B cell (primary cell): Measurements from ENCODE around the gene NREP. TPM values are rescaled to one million over a fixed set of nuclear protein-coding genes. Genes with fewer than 3 reads are reported as not detected.

Experiments used
- ATAC-seq: fragments of 200-7000 bp; cut with Tn5 transposase; one replicate; pipeline ENCODE4 v1.10.0; 2021; ENCODE audit warnings: low read depth, mild to moderate bottlenecking, moderate number of reproducible peaks, moderate library complexity
- CTCF ChIA-PET: fragments of 350-600 bp; sonication (Branson Sonifier 250); formaldehyde crosslinking; loops from one replicate; lab custom pipeline; 2021; ENCODE audit warnings: antibody characterized with exemption, inconsistent platforms; lab: Charles Lee
- POLR2A ChIA-PET: fragments of 350-600 bp; sonication (Branson Sonifier 250); formaldehyde crosslinking; loops from one replicate; lab custom pipeline; 2021; ENCODE audit warnings: antibody characterized with exemption; lab: Charles Lee
- DNase-seq: peaks from one replicate; pipeline ENCODE4 v3.0.0; 2013
- H2AFZ ChIP-seq: 2 replicates; pipeline ENCODE4 v1.6.1; 2012; ENCODE audit warnings: mild to moderate bottlenecking, low read depth, low read length; ENCODE audit not compliant: insufficient read depth, poor library complexity, severe bottlenecking
- H3K27ac ChIP-seq, 2 donors: 1 replicate in 1 of 2; 2 replicates in 1 of 2; pipeline ENCODE4 v1.5.1; 2012 to 2013; ENCODE audit warnings: low read length in 2 of 2, mild to moderate bottlenecking in 2 of 2, moderate library complexity in 1 of 2
- H3K27me3 ChIP-seq, 4 experiments: fragments of 200-600 bp in 1 of 4; sonication (generic) in 1 of 4; replicated peaks in 1 of 4; 1 replicate in 2 of 4; 2 replicates in 2 of 4; pipeline versions ENCODE4 v1.6.1 to v1.7.0; 2013 to 2016; ENCODE audit warnings: low read length in 3 of 4, mild to moderate bottlenecking in 2 of 4, mixed read lengths in 1 of 4, moderate library complexity in 1 of 4; ENCODE audit not compliant: insufficient read depth in 4 of 4, control insufficient read depth in 3 of 4; ENCODE audit errors: control extremely low read depth in 1 of 4
- H3K36me3 ChIP-seq, 2 experiments: replicated peaks in 1 of 2; 1 replicate in 1 of 2; 2 replicates in 1 of 2; pipeline versions ENCODE4 v1.6.1 to v1.7.1; 2013; ENCODE audit warnings: low read length in 1 of 2; ENCODE audit not compliant: insufficient read depth in 2 of 2, control insufficient read depth in 1 of 2; ENCODE audit errors: control extremely low read depth in 1 of 2, extremely low read depth in 1 of 2
- H3K4me1 ChIP-seq, 2 donors: fragments of 200-600 bp in 1 of 2; sonication (generic) in 1 of 2; 1 replicate in 1 of 2; 2 replicates in 1 of 2; pipeline versions ENCODE4 v1.5.1 to v1.6.1; 2013 to 2017; ENCODE audit warnings: low read length in 2 of 2; ENCODE audit not compliant: control insufficient read depth in 2 of 2, insufficient read depth in 2 of 2
- H3K4me2 ChIP-seq: replicated peaks from 2 replicates; pipeline ENCODE3; 2012; ENCODE audit warnings: mild to moderate bottlenecking, low read depth, low read length; ENCODE audit not compliant: poor library complexity, severe bottlenecking
- H3K4me3 ChIP-seq, 5 experiments: fragments of 200-600 bp in 1 of 5; sonication (generic) in 1 of 5; 1 replicate in 3 of 5; 2 replicates in 2 of 5; pipeline versions ENCODE4 v1.5.1 to v1.7.0; 2011 to 2016; ENCODE audit warnings: low read length in 4 of 5, mild to moderate bottlenecking in 4 of 5, low read depth in 2 of 5, control low read depth in 1 of 5, moderate library complexity in 1 of 5; ENCODE audit not compliant: insufficient read depth in 1 of 5; ENCODE audit errors: control extremely low read depth in 1 of 5, extremely low read depth in 1 of 5
- H3K79me2 ChIP-seq: fragments of 200-600 bp; sonication (generic); one replicate; pipeline ENCODE4 v1.6.0; 2016; ENCODE audit warnings: low read length; ENCODE audit not compliant: control insufficient read depth, insufficient read depth
- H3K9ac ChIP-seq: fragments of 200-600 bp; sonication (generic); 2 replicates; pipeline ENCODE4 v1.6.1; 2017; ENCODE audit warnings: mild to moderate bottlenecking, low read length, moderate library complexity
- H3K9me3 ChIP-seq, 3 donors: one replicate each; pipeline versions ENCODE4 v1.6.1 to v1.7.1; 2013; ENCODE audit warnings: low read length in 2 of 3; ENCODE audit not compliant: control insufficient read depth in 2 of 3, insufficient read depth in 1 of 3; ENCODE audit errors: control extremely low read depth in 1 of 3
- H4K20me1 ChIP-seq: 2 replicates; pipeline ENCODE4 v1.6.0; 2012; ENCODE audit warnings: mild to moderate bottlenecking, low read length; ENCODE audit not compliant: insufficient read depth, control insufficient read depth, poor library complexity, severe bottlenecking
- H3K27ac Mint-ChIP-seq: one replicate; pipeline ENCODE4 v1.8.0; 2021; ENCODE audit warnings: mixed read lengths
- H3K27me3 Mint-ChIP-seq: one replicate; pipeline ENCODE4 v1.8.0; 2021; ENCODE audit warnings: mixed read lengths
- H3K4me1 Mint-ChIP-seq: one replicate; pipeline ENCODE4 v1.8.0; 2021; ENCODE audit warnings: mixed read lengths
- H3K4me3 Mint-ChIP-seq: one replicate; pipeline ENCODE4 v1.8.0; 2021; ENCODE audit warnings: mixed read lengths
- H3K9me3 Mint-ChIP-seq: one replicate; pipeline ENCODE4 v1.8.0; 2022; ENCODE audit warnings: mixed read lengths; ENCODE audit not compliant: insufficient read depth
- EZH2 ChIP-seq: IDR thresholded peaks from 2 replicates; pipeline ENCODE4 v1.6.1; 2012; ENCODE audit warnings: borderline replicate concordance, low read depth, mild to moderate bottlenecking, moderate library complexity, low read length; ENCODE audit not compliant: insufficient read depth, poor library complexity, severe bottlenecking
- WGBS: methylation state at CpG from one replicate; pipeline ENCODE4 v1.1.5; 2013; ENCODE audit warnings: missing lambda C conversion rate; ENCODE audit not compliant: insufficient coverage; 5-methylcytosine and 5-hydroxymethylcytosine counted together
- intact Hi-C: fragments of 100-400 bp; cut with micrococcal nuclease; formaldehyde crosslinking; loops from one replicate; pipeline ENCODE4 v1.10.0; 2022
- polyA plus RNA-seq: library from polyadenylated mRNA; depleted of rRNA; stranded (reverse); fragments of >200 nt; gene quantifications from 2 replicates; pipeline ENCODE4 v1.2.3, GENCODE V29; 2012
- total RNA-seq, 2 donors: library from RNA; stranded (reverse); fragments of 120-200 nt in 1 of 2; gene quantifications; 1 replicate in 1 of 2; 2 replicates in 1 of 2; pipeline versions ENCODE4 v1.2.3 to v1.2.4, GENCODE V29; 2013 to 2022
- TF ChIP-seq, protein P1 (sequence below): fragments of 200-600 bp; IDR thresholded peaks from one replicate; pipeline ENCODE4 v1.8.0; 2022; ENCODE audit warnings: antibody characterized with exemption, mild to moderate bottlenecking

NREP gene
- total and polyA plus RNA-seq, 2 donors (not counting 1 experiment from before 2014, with no cell fraction given), result 6.7 to 17.0 TPM

DNA sequence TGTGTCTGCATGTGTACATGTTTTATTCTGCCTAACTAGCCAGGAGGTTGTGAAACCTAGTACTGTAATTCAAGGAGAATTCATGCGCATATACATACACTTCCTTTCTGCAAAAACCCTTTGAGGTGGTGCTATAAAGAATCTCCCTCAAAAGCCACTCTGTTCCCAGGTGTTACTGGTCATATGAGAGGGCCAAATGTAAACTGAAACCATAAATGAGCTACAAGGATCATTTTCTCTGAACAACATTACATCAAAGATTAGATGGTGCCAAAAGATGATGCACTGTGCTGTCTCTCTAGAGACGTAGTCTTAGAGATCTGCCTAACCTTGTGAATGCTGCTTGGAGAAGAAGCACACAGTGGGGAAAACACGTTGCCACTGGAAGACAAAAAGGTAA, 15.7 kb downstream of the NREP start:
- Mint-ChIP-seq H3K4me1 (peaks cover 14% of the 10 kb centered on the region), H3K4me3 (no peak overlapping the region), H3K27ac (no peak overlapping the region), H3K27me3 (no peaks in the 10 kb centered on the region), H3K9me3 (no peaks in the 10 kb centered on the region)
- ATAC-seq, result no peak
- H3K79me2 ChIP-seq, result no peaks in the 10 kb centered on the region
- H3K36me3 ChIP-seq, result no peaks in the 10 kb centered on the region
- no peaks in the 10 kb centered on the region for H4K20me1 ChIP-seq
- peaks cover 0 to 11% of the 10 kb centered on the region in 2 donors for H3K4me1 ChIP-seq
- H3K27ac ChIP-seq, result no peak overlapping the region
- no peak for DNase-seq
- WGBS, result 30% methylated on average over 2 of the region's 3 CpGs
- H3K4me3 ChIP-seq, result no peak overlapping the region
- ChIA-PET POLR2A (no interaction called here), CTCF (no interaction called here)
- no peak overlapping the region for H2AFZ ChIP-seq
- H3K4me2 ChIP-seq, result no peak overlapping the region
- intact Hi-C loops, result no loop called here
- H3K9ac ChIP-seq, result no peak overlapping the region
- H3K27me3 ChIP-seq, result no peaks in the 10 kb centered on the region
- TF ChIP-seq, protein P1, sequence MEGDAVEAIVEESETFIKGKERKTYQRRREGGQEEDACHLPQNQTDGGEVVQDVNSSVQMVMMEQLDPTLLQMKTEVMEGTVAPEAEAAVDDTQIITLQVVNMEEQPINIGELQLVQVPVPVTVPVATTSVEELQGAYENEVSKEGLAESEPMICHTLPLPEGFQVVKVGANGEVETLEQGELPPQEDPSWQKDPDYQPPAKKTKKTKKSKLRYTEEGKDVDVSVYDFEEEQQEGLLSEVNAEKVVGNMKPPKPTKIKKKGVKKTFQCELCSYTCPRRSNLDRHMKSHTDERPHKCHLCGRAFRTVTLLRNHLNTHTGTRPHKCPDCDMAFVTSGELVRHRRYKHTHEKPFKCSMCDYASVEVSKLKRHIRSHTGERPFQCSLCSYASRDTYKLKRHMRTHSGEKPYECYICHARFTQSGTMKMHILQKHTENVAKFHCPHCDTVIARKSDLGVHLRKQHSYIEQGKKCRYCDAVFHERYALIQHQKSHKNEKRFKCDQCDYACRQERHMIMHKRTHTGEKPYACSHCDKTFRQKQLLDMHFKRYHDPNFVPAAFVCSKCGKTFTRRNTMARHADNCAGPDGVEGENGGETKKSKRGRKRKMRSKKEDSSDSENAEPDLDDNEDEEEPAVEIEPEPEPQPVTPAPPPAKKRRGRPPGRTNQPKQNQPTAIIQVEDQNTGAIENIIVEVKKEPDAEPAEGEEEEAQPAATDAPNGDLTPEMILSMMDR, result no peak
- no peak for TF ChIP-seq EZH2
- H3K9me3 ChIP-seq, result no peaks in the 10 kb centered on the region

DNA sequence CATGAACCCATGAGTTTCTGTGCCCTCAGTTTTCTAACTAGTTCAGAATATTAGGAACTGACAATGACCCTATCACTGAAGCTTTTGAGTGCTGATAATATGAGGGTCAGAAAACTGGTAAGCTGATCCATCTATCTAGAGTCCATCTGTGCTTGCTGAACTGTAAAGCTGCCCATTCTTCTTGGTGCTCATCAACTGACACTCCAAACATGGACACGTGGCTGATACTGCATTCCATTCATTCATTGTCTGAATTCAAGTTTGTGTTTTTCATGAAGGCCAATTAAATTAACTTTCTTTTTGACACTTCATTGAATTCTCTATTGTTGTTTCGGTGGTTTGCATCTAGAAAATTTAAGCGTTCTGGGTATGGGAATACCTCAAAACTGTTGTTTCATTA, 17.6 kb downstream of the NREP start:
- Histone ChIP-seq H3K4me2 (no peak overlapping the region), H3K27me3 (no peaks in the 10 kb centered on the region), H3K9ac (no peak overlapping the region), H3K9me3 (no peaks in the 10 kb centered on the region), H3K4me1 (peaks cover 0 to 11% of the 10 kb centered on the region in 2 donors), H3K36me3 (no peaks in the 10 kb centered on the region), H2AFZ (no peak overlapping the region), H4K20me1 (no peaks in the 10 kb centered on the region), H3K79me2 (no peaks in the 10 kb centered on the region), H3K27ac (no peak overlapping the region), H3K4me3 (no peak overlapping the region)
- ChIA-PET POLR2A (no interaction called here), CTCF (no interaction called here)
- Mint-ChIP-seq H3K4me3 (no peak overlapping the region), H3K4me1 (peaks cover 14% of the 10 kb centered on the region), H3K27ac (no peak overlapping the region), H3K9me3 (no peaks in the 10 kb centered on the region), H3K27me3 (no peaks in the 10 kb centered on the region)
- ATAC-seq (no peak), DNase-seq (no peak)
- no peak for TF ChIP-seq EZH2
- TF ChIP-seq, protein P1, result no peak
- intact Hi-C loops, result no loop called here
- no CpG with 5 or more reads among the region's 3 CpGs for WGBS
